IPS DF 6.9 (cell line): ENCODE results near the gene EFL1.

Source experiments
- DNase-seq: peaks from one replicate; pipeline ENCODE4 v3.0.0-alpha.2; 2013; ENCODE audit warnings: low read depth, low spot score
- H3K27ac ChIP-seq: one replicate; pipeline ENCODE4 v1.5.1; 2013; ENCODE audit warnings: low read length, control low read depth
- H3K27me3 ChIP-seq: 2 replicates; pipeline ENCODE4 v1.6.1; 2013; ENCODE audit warnings: mild to moderate bottlenecking, low read length; ENCODE audit not compliant: control insufficient read depth, insufficient read depth
- H3K36me3 ChIP-seq: 2 replicates; pipeline ENCODE4 v1.6.1; 2013; ENCODE audit warnings: low read length; ENCODE audit not compliant: control insufficient read depth, insufficient read depth
- H3K4me1 ChIP-seq: 2 replicates; pipeline ENCODE4 v1.6.1; 2013; ENCODE audit warnings: low read length; ENCODE audit not compliant: control insufficient read depth, insufficient read depth
- H3K4me3 ChIP-seq: 2 replicates; pipeline ENCODE4 v1.5.1; 2013; ENCODE audit warnings: mild to moderate bottlenecking, low read length
- H3K9me3 ChIP-seq: 2 replicates; pipeline ENCODE4 v1.6.1; 2013; ENCODE audit warnings: low read length, inconsistent platforms; ENCODE audit not compliant: control insufficient read depth, insufficient read depth
- WGBS: extraction: QIAGEN DNeasy Blood & Tissue Kit; methylation state at CpG from one replicate; pipeline ENCODE4 v1.1.7; 2013; ENCODE audit warnings: mixed read lengths, missing lambda C conversion rate; ENCODE audit not compliant: insufficient read length, insufficient coverage; 5-methylcytosine and 5-hydroxymethylcytosine counted together

The EFL1 gene

DNA sequence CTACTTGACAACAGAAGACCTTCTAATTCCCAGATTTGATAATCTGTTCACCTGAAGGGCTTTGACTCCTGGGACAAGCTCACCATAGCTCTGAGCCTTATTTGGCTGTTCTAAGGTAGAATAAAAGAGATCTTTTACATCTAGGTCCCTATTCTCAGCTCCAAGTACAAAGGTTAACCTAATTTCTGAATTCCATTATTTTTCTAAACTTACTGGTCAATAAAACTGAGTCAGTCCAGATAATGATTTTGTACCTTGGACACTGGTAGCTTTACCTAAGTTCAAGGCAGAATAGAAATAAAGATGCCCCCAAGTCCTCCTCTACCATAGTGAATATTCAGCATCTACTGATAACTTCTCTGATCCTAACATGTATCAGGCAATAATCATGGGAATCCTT lies 135.0 kb downstream of the EFL1 start:
- H3K27me3 ChIP-seq: no peaks in the 10 kb centered on the region
- no peaks in the 10 kb centered on the region for H3K9me3 ChIP-seq
- no peak overlapping the region for H3K4me3 ChIP-seq
- H3K36me3 ChIP-seq: no peaks in the 10 kb centered on the region
- H3K4me1 ChIP-seq: no peaks in the 10 kb centered on the region
- no peak for DNase-seq
- H3K27ac ChIP-seq: no peak overlapping the region

DNA sequence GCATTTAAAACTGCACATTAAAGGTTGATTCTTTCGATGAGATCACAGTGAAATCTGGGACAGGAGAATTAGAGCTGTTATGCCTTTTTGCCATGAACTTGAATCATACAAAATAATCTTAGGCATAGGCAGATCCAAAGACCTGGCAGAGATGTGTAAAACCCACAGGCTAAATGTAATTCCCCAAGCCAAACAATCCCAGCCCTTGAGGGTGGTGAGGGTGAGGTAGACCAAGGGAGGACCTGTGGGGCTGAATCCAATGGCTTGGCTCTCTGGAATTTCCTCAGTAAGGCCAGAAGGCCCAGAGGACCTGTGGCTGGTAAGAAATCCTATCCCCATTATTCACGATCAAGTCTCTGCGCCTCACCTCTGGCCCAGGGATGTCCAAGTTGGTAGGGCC lies 136.2 kb downstream of the EFL1 start:
- Histone ChIP-seq H3K4me3 (no peak overlapping the region), H3K27me3 (no peaks in the 10 kb centered on the region), H3K36me3 (no peaks in the 10 kb centered on the region), H3K4me1 (no peaks in the 10 kb centered on the region), H3K27ac (no peak overlapping the region), H3K9me3 (no peaks in the 10 kb centered on the region)
- DNase-seq: no peak
- WGBS: no CpG with 5 or more reads among the region's 3 CpGs

- no peaks in the 10 kb centered on the region for H3K4me1 ChIP-seq
- H3K36me3 ChIP-seq: no peaks in the 10 kb centered on the region
- H3K9me3 ChIP-seq: no peaks in the 10 kb centered on the region
- no peak overlapping the region for H3K4me3 ChIP-seq
- no CpG with 5 or more reads among the region's 9 CpGs for WGBS
- DNase-seq: no peak
- no peak overlapping the region for H3K27ac ChIP-seq
- H3K27me3 ChIP-seq: no peaks in the 10 kb centered on the region
These were observed 137.9 kb downstream of the EFL1 start for GRCh38 chr15:82124331-82125263.

DNA sequence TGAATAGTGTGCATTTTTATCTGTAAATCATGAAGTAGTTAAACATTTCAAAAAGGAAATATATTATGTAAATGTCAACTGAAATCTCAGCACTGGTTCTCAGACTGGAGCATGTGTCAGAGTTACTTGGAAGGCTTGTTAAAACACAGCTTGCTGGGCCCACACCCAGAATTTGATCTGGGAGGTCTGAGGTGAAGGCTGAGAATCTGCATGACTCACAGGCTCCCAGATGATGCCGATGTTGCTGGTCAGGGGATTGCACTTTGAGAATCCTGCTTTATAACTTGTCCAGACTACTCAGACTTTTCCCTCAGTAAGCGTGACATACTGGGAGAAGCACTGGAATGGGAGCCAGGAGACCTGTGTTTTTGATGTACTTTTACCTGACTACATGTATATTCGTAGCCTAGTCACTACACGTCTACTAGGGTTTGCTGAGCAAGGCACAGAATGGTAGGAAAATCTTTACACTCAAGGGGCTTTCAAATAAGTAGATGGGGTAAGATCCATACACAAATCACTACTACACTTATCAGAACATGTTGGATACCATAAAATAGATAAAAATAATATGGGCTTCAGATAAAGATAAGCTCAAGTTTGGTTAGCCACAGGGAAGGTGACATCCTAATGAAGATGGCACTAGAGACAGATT lies 139.7 kb downstream of the EFL1 start:
- no CpG with 5 or more reads among the region's 4 CpGs for WGBS
- H3K27ac ChIP-seq: no peak overlapping the region

DNA sequence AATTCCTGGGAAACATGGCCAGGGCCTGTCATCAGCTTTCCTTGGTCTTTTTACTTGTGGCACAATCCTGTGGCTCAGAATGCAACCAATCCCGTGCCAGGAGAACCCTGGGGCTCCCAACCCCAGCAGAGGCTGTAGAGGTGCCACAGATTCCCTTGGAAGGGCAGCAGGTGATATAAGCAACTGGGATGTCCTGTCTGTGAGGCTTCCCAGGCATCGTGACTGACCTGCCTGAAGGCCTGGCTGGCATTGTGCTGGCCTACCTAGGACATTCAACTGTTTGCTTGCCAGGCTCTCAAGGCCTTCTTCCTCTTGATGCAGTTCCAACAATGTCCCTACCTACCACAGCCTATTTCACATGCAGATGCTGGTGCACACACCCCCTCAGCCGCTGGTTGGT lies 144.5 kb downstream of the EFL1 start:
- no peak for DNase-seq
- no peaks in the 10 kb centered on the region for H3K27me3 ChIP-seq
- H3K4me3 ChIP-seq: no peak overlapping the region
- no peaks in the 10 kb centered on the region for H3K36me3 ChIP-seq
- no peak overlapping the region for H3K27ac ChIP-seq
- H3K4me1 ChIP-seq: no peaks in the 10 kb centered on the region
- H3K9me3 ChIP-seq: no peaks in the 10 kb centered on the region
- WGBS: no CpG with 5 or more reads among the region's 3 CpGs

More for the DNA sequence above, 139.7 kb downstream of the EFL1 start:
- H3K4me1 ChIP-seq: no peaks in the 10 kb centered on the region
- no peaks in the 10 kb centered on the region for H3K36me3 ChIP-seq
- H3K4me3 ChIP-seq: no peak overlapping the region
- no peaks in the 10 kb centered on the region for H3K9me3 ChIP-seq
- no peak for DNase-seq
- H3K27me3 ChIP-seq: no peaks in the 10 kb centered on the region

DNA sequence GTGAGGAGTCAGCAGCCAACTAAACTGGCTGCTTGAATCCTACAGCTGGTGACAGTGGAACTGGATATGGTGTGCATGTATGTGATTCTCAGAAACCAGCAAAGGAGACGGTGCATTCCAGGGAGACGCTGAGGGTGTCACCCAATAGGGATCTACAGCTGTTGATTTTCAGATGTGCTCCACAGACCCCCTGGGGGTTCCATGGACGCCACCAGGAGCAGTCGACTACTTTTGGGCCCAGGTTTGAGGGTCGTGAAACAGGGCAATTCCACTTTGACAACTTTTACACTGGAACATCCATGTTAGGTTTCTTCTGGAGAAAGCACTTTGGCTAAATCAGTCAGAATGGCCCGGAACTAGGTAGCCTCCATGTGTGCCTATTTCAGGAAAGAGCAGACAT lies 145.2 kb downstream of the EFL1 start:
- H3K27ac ChIP-seq: no peak overlapping the region
- H3K4me3 ChIP-seq: no peak overlapping the region
- H3K9me3 ChIP-seq: no peaks in the 10 kb centered on the region
- DNase-seq: no peak
- H3K36me3 ChIP-seq: no peaks in the 10 kb centered on the region
- no peaks in the 10 kb centered on the region for H3K27me3 ChIP-seq
- no peaks in the 10 kb centered on the region for H3K4me1 ChIP-seq
- WGBS: no CpG with 5 or more reads among the region's 6 CpGs

DNA sequence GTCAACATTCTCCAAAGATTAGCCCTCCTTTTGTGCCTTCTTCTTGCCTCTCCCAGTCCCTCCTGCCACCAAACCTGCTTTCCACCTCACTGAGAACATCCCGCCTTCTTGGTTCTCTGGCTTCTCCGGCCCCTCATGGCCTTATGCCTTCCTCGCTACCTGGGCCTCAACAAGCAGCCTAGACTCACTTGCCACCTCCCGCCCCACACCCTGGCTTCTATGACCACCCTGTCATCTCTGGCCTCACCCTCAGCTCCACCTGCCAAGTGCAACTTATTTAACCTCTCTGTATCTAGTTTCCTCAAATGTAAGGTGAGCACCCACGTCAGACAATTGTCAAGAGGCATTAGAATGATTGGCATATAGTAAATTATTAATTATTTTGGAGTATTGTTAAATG lies 147.9 kb downstream of the EFL1 start:
- no CpG with 5 or more reads among the region's 5 CpGs for WGBS
- Histone ChIP-seq H3K9me3 (no peaks in the 10 kb centered on the region), H3K4me1 (no peaks in the 10 kb centered on the region), H3K36me3 (no peaks in the 10 kb centered on the region), H3K27me3 (no peaks in the 10 kb centered on the region), H3K27ac (no peak overlapping the region), H3K4me3 (no peak overlapping the region)
- DNase-seq: no peak

- no peaks in the 10 kb centered on the region; the same call in 1 of the 2 replicates for H3K27me3 ChIP-seq
- WGBS: no CpG with 5 or more reads among the region's 1 CpG
- DNase-seq: no peak
- no peak overlapping the region for H3K27ac ChIP-seq
- no peaks in the 10 kb centered on the region for H3K4me1 ChIP-seq
- no peak overlapping the region for H3K4me3 ChIP-seq
- H3K36me3 ChIP-seq: no peaks in the 10 kb centered on the region
- H3K9me3 ChIP-seq: no peaks in the 10 kb centered on the region
These were observed 149.3 kb downstream of the EFL1 start for GRCh38 chr15:82113106-82113715.

DNA sequence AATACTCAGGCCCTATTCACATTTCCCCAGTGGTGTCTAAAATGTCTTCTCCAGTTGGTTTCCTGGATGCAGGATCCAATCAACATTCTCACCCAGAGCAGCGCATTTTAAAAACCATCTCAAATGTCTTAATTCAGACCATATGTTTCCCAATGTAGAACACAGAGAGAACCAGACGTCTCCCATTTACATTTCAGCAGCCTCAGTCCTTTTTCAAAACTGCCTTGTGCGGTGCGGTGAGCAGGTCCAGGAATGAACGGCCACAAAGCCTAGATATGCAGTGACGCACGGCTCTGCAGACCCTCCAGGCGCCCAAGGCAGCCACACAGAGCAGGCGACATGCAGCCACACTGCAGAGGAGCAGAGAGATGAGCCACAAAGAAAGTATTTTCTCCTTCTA lies 150.6 kb downstream of the EFL1 start:
- Histone ChIP-seq H3K36me3 (no peaks in the 10 kb centered on the region), H3K4me1 (peaks cover under 1% of the 10 kb centered on the region; the same call in 1 of the 2 replicates), H3K4me3 (no peak overlapping the region), H3K9me3 (no peaks in the 10 kb centered on the region), H3K27me3 (no peaks in the 10 kb centered on the region; the same call in 1 of the 2 replicates), H3K27ac (no peak overlapping the region)
- DNase-seq: no peak
- WGBS: no CpG with 5 or more reads among the region's 9 CpGs

- no peak overlapping the region for H3K27ac ChIP-seq
- no peak for DNase-seq
- H3K4me3 ChIP-seq: no peak overlapping the region
- H3K36me3 ChIP-seq: no peaks in the 10 kb centered on the region
- WGBS: no CpG with 5 or more reads among the region's 5 CpGs
- no peaks in the 10 kb centered on the region; the same call in 1 of the 2 replicates for H3K27me3 ChIP-seq
- peaks cover 2% of the 10 kb centered on the region; the same call in 1 of the 2 replicates for H3K4me1 ChIP-seq
- H3K9me3 ChIP-seq: no peaks in the 10 kb centered on the region
These were observed 152.4 kb downstream of the EFL1 start for GRCh38 chr15:82110144-82110543.
